Left ventricle myocardium inferior (tissue), 1 donor: ENCODE measurements around the gene IP6K1. TPM values are rescaled to one million over a fixed set of nuclear protein-coding genes. Genes with fewer than 3 reads are reported as not detected.
"Not testable (repeated sequence)": the region's sequence is repeated elsewhere in the genome, so short reads cannot be mapped to it uniquely, and the experiment has no call there.

Source experiments
- DNase-seq: peaks from one replicate; pipeline ENCODE4 v3.0.0-alpha.2; 2020
- H3K27ac ChIP-seq: fragments of 200-600 bp; replicated peaks from 2 replicates; pipeline ENCODE4 v1.8.0; 2021
- H3K27me3 ChIP-seq: fragments of 200-600 bp; 2 replicates; pipeline ENCODE4 v1.8.0; 2021; ENCODE audit warnings: low read depth
- H3K36me3 ChIP-seq: fragments of 200-600 bp; 2 replicates; pipeline ENCODE4 v1.8.0; 2021
- H3K4me1 ChIP-seq: fragments of 200-600 bp; 2 replicates; pipeline ENCODE4 v1.8.0; 2021
- H3K4me3 ChIP-seq: fragments of 200-600 bp; 2 replicates; pipeline ENCODE4 v1.8.0; 2021; ENCODE audit warnings: mild to moderate bottlenecking, moderate library complexity
- H3K9me3 ChIP-seq: fragments of 200-600 bp; replicated peaks from 2 replicates; pipeline ENCODE4 v1.8.0; 2021
- CTCF ChIP-seq: fragments of 200-600 bp; IDR thresholded peaks from 2 replicates; pipeline ENCODE4 v1.8.0; 2021; ENCODE audit warnings: antibody characterized with exemption, mild to moderate bottlenecking, borderline replicate concordance
- intact Hi-C: fragments of 100-400 bp; cut with micrococcal nuclease; formaldehyde crosslinking; loops from one replicate; pipeline ENCODE4 v1.11.0; 2022
- total RNA-seq: library from RNA; stranded (reverse); fragmentation: NEBNext Ultra II Directional; extraction: Animal tissue kit (Norgen Biotek cat#: 25700); gene quantifications from one replicate; pipeline ENCODE4 v1.2.1, GENCODE V29; 2021
- donor health status: DM: no; HTN: yes; CAD: no; lungs with severe emphysema.

IP6K1 gene
- total RNA-seq, 1 donor from 2014 or later: 16.9 TPM

- Histone ChIP-seq H3K27me3 (no peaks in the 10 kb centered on the region), H3K9me3 (no peaks in the 10 kb centered on the region), H3K4me3 (no peak overlapping the region), H3K4me1 (peaks cover 39% of the 10 kb centered on the region), H3K36me3 (peaks cover 11% of the 10 kb centered on the region), H3K27ac (no peak overlapping the region)
- no peak for TF ChIP-seq CTCF
- DNase-seq: no peak
- intact Hi-C loops: no loop called here
Measured at GRCh38 chr3:49751501-49751900, 34.8 kb downstream of the IP6K1 start.

- H3K27ac ChIP-seq: no peak overlapping the region
- no peak for TF ChIP-seq CTCF
- intact Hi-C loops: no loop called here
- no peak overlapping the region for H3K4me3 ChIP-seq
- H3K36me3 ChIP-seq: peaks cover 16% of the 10 kb centered on the region
- no peak for DNase-seq
- no peaks in the 10 kb centered on the region for H3K27me3 ChIP-seq
- H3K4me1 ChIP-seq: peaks cover 28% of the 10 kb centered on the region
- no peaks in the 10 kb centered on the region for H3K9me3 ChIP-seq
Measured at GRCh38 chr3:49750056-49750455, 36.3 kb downstream of the IP6K1 start.

GRCh38 chr3:49748874-49749273 is 37.5 kb downstream of the IP6K1 start:
- H3K4me3 ChIP-seq, H3K9me3 ChIP-seq, H3K27ac ChIP-seq, H3K27me3 ChIP-seq, DNase-seq, intact Hi-C loops: not testable (repeated sequence)
- Histone ChIP-seq H3K36me3 (peaks cover 16% of the 10 kb centered on the region), H3K4me1 (peaks cover 19% of the 10 kb centered on the region)

- H3K9me3 ChIP-seq: no peaks in the 10 kb centered on the region
- intact Hi-C loops: no loop called here
- no peak overlapping the region for H3K4me3 ChIP-seq
- DNase-seq: no peak
- H3K27me3 ChIP-seq: no peaks in the 10 kb centered on the region
- TF ChIP-seq CTCF: no peak
- no peak overlapping the region for H3K27ac ChIP-seq
- peaks cover 15% of the 10 kb centered on the region for H3K4me1 ChIP-seq
- peaks cover 16% of the 10 kb centered on the region for H3K36me3 ChIP-seq
Measured at GRCh38 chr3:49747792-49748480, 38.4 kb downstream of the IP6K1 start.

- no peaks in the 10 kb centered on the region for H3K9me3 ChIP-seq
- no peak for TF ChIP-seq CTCF
- no peak overlapping the region for H3K27ac ChIP-seq
- peaks cover 13% of the 10 kb centered on the region for H3K4me1 ChIP-seq
- intact Hi-C loops: no loop called here
- no peak for DNase-seq
- no peak overlapping the region for H3K4me3 ChIP-seq
- peaks cover 18% of the 10 kb centered on the region for H3K36me3 ChIP-seq
- no peaks in the 10 kb centered on the region for H3K27me3 ChIP-seq
Measured at GRCh38 chr3:49745986-49746385, 40.4 kb downstream of the IP6K1 start.

GRCh38 chr3:49740427-49740826 is 45.9 kb downstream of the IP6K1 start:
- intact Hi-C loops: no loop called here
- H3K36me3 ChIP-seq: peaks cover 39% of the 10 kb centered on the region
- H3K4me3 ChIP-seq: no peak overlapping the region
- H3K9me3 ChIP-seq: no peaks in the 10 kb centered on the region
- no peaks in the 10 kb centered on the region for H3K27me3 ChIP-seq
- no peak for DNase-seq
- H3K4me1 ChIP-seq: no peaks in the 10 kb centered on the region
- H3K27ac ChIP-seq: no peak overlapping the region
- TF ChIP-seq CTCF: no peak
